G401.6 (cell line): ENCODE data around the gene CIPC.

Experiments
- FAIRE-seq: peaks from 2 replicates; lab custom pipeline; 2012; peaks lifted over from hg19 to GRCh38; lab: Jason Lieb, UNC

The CIPC gene

GRCh38 chr14:77071938-77072388 is 26.1 kb upstream of the CIPC start:
- FAIRE-seq = no peak

GRCh38 chr14:77074969-77075368 is 23.1 kb upstream of the CIPC start:
- no peak for FAIRE-seq

GRCh38 chr14:77076113-77076631 is 21.9 kb upstream of the CIPC start:
- FAIRE-seq = no peak

GRCh38 chr14:77077040-77077439 is 21.0 kb upstream of the CIPC start:
- FAIRE-seq = no peak

GRCh38 chr14:77082356-77082755 is 15.7 kb upstream of the CIPC start:
- FAIRE-seq = no peak

GRCh38 chr14:77083082-77083481 is 15.0 kb upstream of the CIPC start:
- FAIRE-seq = no peak

GRCh38 chr14:77084985-77085384 is 13.1 kb upstream of the CIPC start:
- no peak for FAIRE-seq

- FAIRE-seq = no peak
Observed at GRCh38 chr14:77085538-77085937, 12.5 kb upstream of the CIPC start.

GRCh38 chr14:77086017-77086727 is 11.9 kb upstream of the CIPC start:
- FAIRE-seq = no peak

- FAIRE-seq = no peak
Observed at GRCh38 chr14:77086951-77087350, 11.1 kb upstream of the CIPC start.

- FAIRE-seq = no peak
Observed at GRCh38 chr14:77087631-77088030, 10.4 kb upstream of the CIPC start.

- FAIRE-seq = no peak
Observed at GRCh38 chr14:77088219-77088618, 9.8 kb upstream of the CIPC start.

GRCh38 chr14:77088645-77089044 is 9.4 kb upstream of the CIPC start:
- FAIRE-seq = no peak

- FAIRE-seq = no peak
Observed at GRCh38 chr14:77091518-77091917, 6.5 kb upstream of the CIPC start.

- FAIRE-seq = no peak
Observed at GRCh38 chr14:77092676-77093075, 5.4 kb upstream of the CIPC start.

- peak; percentile 81 for FAIRE-seq
Observed at GRCh38 chr14:77094672-77095284, 3.3 kb upstream of the CIPC start.

GRCh38 chr14:77097006-77097699 is 905 bp upstream of the CIPC start:
- no peak for FAIRE-seq

- no peak for FAIRE-seq
Observed at GRCh38 chr14:77098529-77099353, 683 bp downstream of the CIPC start.

GRCh38 chr14:77099425-77100167 is 1.5 kb downstream of the CIPC start:
- no peak for FAIRE-seq

GRCh38 chr14:77100961-77101360 is 2.9 kb downstream of the CIPC start:
- FAIRE-seq = no peak

GRCh38 chr14:77102154-77102553 is 4.1 kb downstream of the CIPC start:
- no peak for FAIRE-seq

- no peak for FAIRE-seq
Observed at GRCh38 chr14:77103475-77103874, 5.4 kb downstream of the CIPC start.
